Left lung (tissue), 10 donors: ENCODE measurements around the gene FYN. TPM values are rescaled to one million over a fixed set of nuclear protein-coding genes. Genes with fewer than 3 reads are reported as not detected.

Source experiments
- ATAC-seq: fragments of 200-7000 bp; cut with Tn5 transposase; one replicate; pipeline ENCODE4 v1.9.1; 2020; ENCODE audit warnings: moderate library complexity
- DNase-seq, 4 donors: peaks; one replicate each; pipeline ENCODE4 v3.0.0-alpha.2; 2013 to 2020
- H3K27ac ChIP-seq, 2 donors: fragments of 200-600 bp; sonication (generic) in 1 of 2; one replicate each; pipeline versions ENCODE4 v1.5.0 to v1.8.0; 2020 to 2021
- H3K27me3 ChIP-seq, 2 donors: fragments of 200-600 bp; sonication (generic) in 1 of 2; one replicate each; pipeline versions ENCODE4 v1.5.0 to v1.8.0; 2020 to 2021
- H3K36me3 ChIP-seq, 2 donors: fragments of 200-600 bp; sonication (generic) in 1 of 2; one replicate each; pipeline versions ENCODE4 v1.5.0 to v1.8.0; 2020 to 2021
- H3K4me1 ChIP-seq, 2 donors: fragments of 200-600 bp; one replicate each; pipeline ENCODE4 v1.8.0; 2021
- H3K4me3 ChIP-seq, 2 donors: fragments of 200-600 bp; sonication (generic) in 1 of 2; one replicate each; pipeline versions ENCODE4 v1.5.0 to v1.8.0; 2020 to 2021; ENCODE audit warnings: mild to moderate bottlenecking in 1 of 2
- H3K9me3 ChIP-seq, 2 donors: fragments of 200-600 bp; sonication (generic) in 1 of 2; one replicate each; pipeline versions ENCODE4 v1.5.0 to v1.8.0; 2020 to 2021
- CTCF ChIP-seq, 2 donors: fragments of 200-600 bp; sonication (generic) in 1 of 2; IDR thresholded peaks; one replicate each; pipeline versions ENCODE4 v1.5.0 to v1.8.0; 2021; ENCODE audit warnings: antibody characterized with exemption in 2 of 2
- intact Hi-C, 2 donors: fragments of 100-400 bp; cut with DNase I; formaldehyde crosslinking; loops; one replicate each; pipeline versions ENCODE4 v1.11.2 to v1.14.2; 2022
- polyA plus RNA-seq, 6 donors: library from polyadenylated mRNA; unstranded; fragments of 120-200 nt; gene quantifications; one replicate each; pipeline ENCODE4 v1.2.1, GENCODE V29; 2013; ENCODE audit not compliant: insufficient read length in 6 of 6
- total RNA-seq, 2 donors: library from RNA; stranded (reverse); fragmentation: NEBNext Ultra II Directional; extraction: Animal tissue kit (Norgen Biotek cat#: 25700); gene quantifications; one replicate each; pipeline ENCODE4 v1.2.1, GENCODE V29; 2021
- donor health status: DM: no; HTN: yes; CAD: no.
- donor health status: DM: no; HTN: no; CAD: no.

Gene FYN
- total and polyA plus RNA-seq, 8 donors = 58.8 to 165 (median 144) TPM

DNA sequence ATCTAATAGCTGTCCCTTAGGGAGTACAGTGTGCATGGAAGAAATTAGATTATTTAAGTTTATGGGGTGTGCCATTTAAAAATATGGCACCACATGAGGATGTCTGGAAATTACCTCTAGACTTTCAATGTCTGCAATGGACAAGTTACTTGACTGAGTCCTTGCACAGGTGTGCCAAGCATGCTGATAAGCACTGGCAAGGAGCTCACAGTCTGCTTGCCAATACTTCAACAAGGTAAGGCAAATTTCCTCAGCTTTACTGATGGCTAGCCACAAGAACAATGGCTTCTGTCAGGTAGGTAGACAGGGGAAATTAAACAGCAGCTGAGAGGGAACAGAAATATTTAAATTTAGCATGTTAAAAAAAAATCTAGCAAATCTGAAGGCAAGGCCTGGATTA is 176.4 kb downstream of the FYN start:
- H3K4me1 ChIP-seq = no peaks in the 10 kb centered on the region
- H3K9me3 ChIP-seq = no peaks in the 10 kb centered on the region
- ATAC-seq = no peak

DNA sequence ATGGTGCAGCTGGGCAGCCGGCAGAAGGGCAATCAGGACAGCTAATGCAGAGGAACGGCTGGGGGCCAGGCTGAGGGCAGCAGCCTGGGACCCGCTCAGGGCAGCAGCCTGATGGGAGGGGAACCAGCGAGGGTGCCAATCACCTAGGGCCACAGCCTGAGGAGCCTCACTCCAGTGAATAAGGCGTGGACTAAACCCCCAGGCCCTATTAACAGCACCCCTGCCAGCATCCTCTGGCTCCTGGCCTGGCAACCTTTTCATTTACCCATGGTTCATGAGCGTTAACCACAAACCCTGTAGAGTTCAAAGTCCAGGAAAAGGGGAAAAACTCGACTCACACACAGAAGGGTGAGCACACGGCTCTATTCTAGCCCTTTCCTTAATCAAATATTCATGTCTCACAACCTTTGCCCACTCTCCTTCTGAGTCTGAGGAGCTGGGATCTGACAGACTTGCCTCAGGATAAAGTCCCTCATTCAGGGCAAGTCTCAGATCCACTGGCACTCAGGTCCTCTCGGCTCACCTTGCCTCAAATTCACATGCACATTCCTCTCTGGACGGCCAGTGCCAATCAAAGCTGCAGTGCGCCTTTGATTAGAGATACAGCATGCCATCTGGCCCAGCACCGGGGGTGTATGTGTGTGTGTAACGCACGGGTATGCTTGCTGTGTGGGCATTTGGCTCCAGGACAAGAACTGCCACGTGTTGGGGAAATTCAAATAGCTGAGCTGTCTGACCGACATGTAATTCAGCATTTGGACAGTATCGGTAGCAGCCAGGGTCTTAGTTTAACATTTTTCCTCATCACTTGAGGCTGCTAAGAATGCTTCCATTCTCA is 180.7 kb downstream of the FYN start:
- peak in 1 of 4 donors; percentile 65 for DNase-seq
- H3K9me3 ChIP-seq = no peaks in the 10 kb centered on the region
- H3K4me3 ChIP-seq = no peak overlapping the region
- no peaks in the 10 kb centered on the region for H3K4me1 ChIP-seq
- peak overlapping the region in 1 of 2 donors; percentile 10 for H3K27ac ChIP-seq
- H3K27me3 ChIP-seq = no peaks in the 10 kb centered on the region
- intact Hi-C loops = no loop called here
- H3K36me3 ChIP-seq = peaks cover 0 to 49% of the 10 kb centered on the region in 2 donors
- TF ChIP-seq CTCF (IDR thresholded peaks at IDR 0.05) = no peak
- ATAC-seq = no peak

More for the DNA sequence above, 176.4 kb downstream of the FYN start:
- intact Hi-C loops = no loop called here
- Histone ChIP-seq H3K27me3 (no peaks in the 10 kb centered on the region), H3K4me3 (no peak overlapping the region), H3K36me3 (peaks cover 0 to 33% of the 10 kb centered on the region in 2 donors), H3K27ac (no peak overlapping the region)
- no peak for TF ChIP-seq CTCF (IDR thresholded peaks at IDR 0.05)
- no peak for DNase-seq

DNA sequence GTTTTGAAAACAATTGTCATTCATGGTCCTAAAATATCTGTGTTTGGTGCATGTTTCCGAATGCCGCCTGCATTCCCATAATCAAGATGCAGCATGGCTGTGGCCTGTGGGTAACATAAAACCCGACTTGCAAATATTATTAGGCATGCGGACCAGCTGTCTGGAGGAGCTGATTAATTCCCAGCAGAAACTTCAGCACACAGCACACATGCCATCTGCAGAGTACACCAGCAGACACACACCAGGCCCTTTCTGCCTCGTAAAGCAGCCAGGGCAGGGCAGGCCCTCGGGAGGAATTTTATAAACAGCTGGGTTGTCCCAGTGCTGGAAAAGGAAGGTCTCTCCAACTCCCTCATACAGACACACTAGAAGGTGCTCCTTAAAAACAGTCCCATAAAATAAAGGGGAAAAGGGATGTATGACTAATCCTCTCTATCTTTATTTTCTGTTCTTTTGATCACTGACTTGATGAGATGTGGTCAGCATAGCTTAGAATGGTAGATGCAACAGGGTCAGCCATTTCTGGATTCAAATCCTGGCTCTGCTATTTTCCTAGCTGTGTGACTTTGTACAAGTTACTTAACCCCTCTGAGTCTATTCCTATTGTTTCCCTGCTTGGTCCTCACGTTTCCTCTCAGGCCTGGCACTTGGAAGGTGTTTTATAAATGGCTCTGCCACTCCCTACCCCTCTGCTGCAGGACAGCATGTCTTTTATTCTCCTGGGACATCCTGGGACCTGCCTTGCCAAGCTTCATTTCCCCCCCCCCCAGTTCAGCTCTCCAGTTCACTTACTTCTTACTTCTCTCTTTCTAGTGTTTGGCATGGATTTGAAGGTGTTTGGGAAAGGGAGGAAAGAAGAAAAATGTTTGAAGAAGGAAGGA is 181.7 kb downstream of the FYN start:
- Histone ChIP-seq H3K4me1 (no peaks in the 10 kb centered on the region), H3K27me3 (no peaks in the 10 kb centered on the region), H3K36me3 (peaks cover 0 to 49% of the 10 kb centered on the region in 2 donors), H3K9me3 (no peaks in the 10 kb centered on the region), H3K27ac (no peak overlapping the region), H3K4me3 (no peak overlapping the region)
- DNase-seq = no peak
- intact Hi-C loops = no loop called here
- no peak for TF ChIP-seq CTCF (IDR thresholded peaks at IDR 0.05)
- no peak for ATAC-seq

DNA sequence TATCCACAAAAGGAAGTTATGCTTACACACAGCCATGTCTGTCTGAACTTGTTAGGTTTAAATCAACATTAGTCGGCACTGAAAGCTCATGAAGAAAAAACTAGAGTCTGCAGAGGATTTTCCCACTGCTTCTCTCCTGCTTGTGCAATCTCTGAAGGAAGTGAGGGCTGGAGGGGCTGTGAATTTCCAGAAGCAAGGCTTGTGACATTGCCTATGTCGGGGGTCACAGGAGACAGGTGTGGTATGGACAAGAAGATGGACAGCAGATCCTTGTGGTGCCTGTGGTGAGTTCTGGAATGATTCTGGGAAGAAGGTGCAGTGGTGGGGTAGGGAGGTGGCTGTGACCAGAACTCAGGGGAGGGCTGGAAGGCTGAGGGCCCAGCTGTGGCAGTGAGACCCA is 183.3 kb downstream of the FYN start:
- peaks cover 0 to 12% of the 10 kb centered on the region in 2 donors for H3K4me1 ChIP-seq
- no peaks in the 10 kb centered on the region for H3K9me3 ChIP-seq
- DNase-seq = no peak
- no peak for TF ChIP-seq CTCF (IDR thresholded peaks at IDR 0.05)
- no peak for ATAC-seq
- no peak overlapping the region for H3K27ac ChIP-seq
- H3K36me3 ChIP-seq = peaks cover 0 to 54% of the 10 kb centered on the region in 2 donors
- intact Hi-C loops = no loop called here
- no peaks in the 10 kb centered on the region for H3K27me3 ChIP-seq
- no peak overlapping the region for H3K4me3 ChIP-seq

GRCh38 chr6:111689419-111689818 is 183.8 kb downstream of the FYN start:
- Histone ChIP-seq H3K9me3 (no peaks in the 10 kb centered on the region), H3K36me3 (peaks cover 0 to 54% of the 10 kb centered on the region in 2 donors), H3K4me1 (peaks cover 1 to 13% of the 10 kb centered on the region in 2 donors), H3K4me3 (no peak overlapping the region), H3K27me3 (no peaks in the 10 kb centered on the region), H3K27ac (no peak overlapping the region)
- no peak for DNase-seq
- ATAC-seq = no peak
- intact Hi-C loops = no loop called here
- TF ChIP-seq CTCF (IDR thresholded peaks at IDR 0.05) = no peak
